H9 (cell line): ENCODE results near the gene TMEM115. TPM values are rescaled to one million over a fixed set of nuclear protein-coding genes. Genes with fewer than 3 reads are reported as not detected.
A peak's percentile ranks its signal among the peaks of the same experiment; 100 is the strongest.

ENCODE experiments used
- DNase-seq: peaks from one replicate; pipeline ENCODE4 v3.0.0-alpha.2; 2017
- H2AFZ ChIP-seq: one replicate; pipeline ENCODE4 v1.6.1; 2013; ENCODE audit warnings: mild to moderate bottlenecking, low read length, control low read depth, moderate library complexity
- H2AK5ac ChIP-seq: 2 replicates; pipeline ENCODE4 v1.6.1; 2013; ENCODE audit warnings: low read length, control low read depth, mixed read lengths; ENCODE audit not compliant: insufficient read length
- H2BK120ac ChIP-seq: one replicate; pipeline ENCODE4 v1.6.1; 2013; ENCODE audit warnings: low read depth, mild to moderate bottlenecking, low read length, control low read depth, inconsistent platforms; ENCODE audit not compliant: poor library complexity, severe bottlenecking
- H2BK12ac ChIP-seq: 2 replicates; pipeline ENCODE4 v1.6.1; 2013; ENCODE audit warnings: low read length, control low read depth, mixed read lengths, low read depth; ENCODE audit not compliant: insufficient read length
- H2BK15ac ChIP-seq: 2 replicates; pipeline ENCODE4 v1.6.1; 2013; ENCODE audit warnings: low read depth, low read length, control low read depth
- H2BK20ac ChIP-seq: one replicate; pipeline ENCODE4 v1.6.1; 2013; ENCODE audit warnings: low read depth, mild to moderate bottlenecking, low read length, control low read depth, inconsistent platforms; ENCODE audit not compliant: poor library complexity, severe bottlenecking
- H2BK5ac ChIP-seq: 2 replicates; pipeline ENCODE4 v1.6.1; 2013; ENCODE audit warnings: low read length, control low read depth, mixed read lengths; ENCODE audit not compliant: insufficient read length
- H3K14ac ChIP-seq: 2 replicates; pipeline ENCODE4 v1.6.1; 2013; ENCODE audit warnings: low read length, control low read depth; ENCODE audit not compliant: insufficient read depth
- H3K18ac ChIP-seq: 2 replicates; pipeline ENCODE4 v1.6.1; 2013; ENCODE audit warnings: low read depth, mild to moderate bottlenecking, mixed read lengths, low read length, control low read depth; ENCODE audit not compliant: insufficient read length
- H3K23ac ChIP-seq: 2 replicates; pipeline ENCODE4 v1.6.1; 2013; ENCODE audit warnings: low read length, control low read depth, mixed read lengths, low read depth; ENCODE audit not compliant: insufficient read length
- H3K23me2 ChIP-seq: 2 replicates; pipeline ENCODE4 v1.6.1; 2013; ENCODE audit warnings: low read depth, mild to moderate bottlenecking, mixed read lengths, low read length, control low read depth; ENCODE audit not compliant: insufficient read length, poor library complexity, severe bottlenecking
- H3K27ac ChIP-seq: 2 replicates; pipeline ENCODE4 v1.5.1; 2013; ENCODE audit warnings: low read length, control low read depth, mixed read lengths, low read depth; ENCODE audit not compliant: insufficient read length
- H3K27me3 ChIP-seq: 2 replicates; pipeline ENCODE4 v1.6.1; 2013; ENCODE audit warnings: low read length, control low read depth, inconsistent platforms; ENCODE audit not compliant: insufficient read depth
- H3K4ac ChIP-seq: 2 replicates; pipeline ENCODE4 v1.6.1; 2013; ENCODE audit warnings: low read depth, mild to moderate bottlenecking, control low read depth, inconsistent platforms, low read length, moderate library complexity
- H3K4me1 ChIP-seq: 2 replicates; pipeline ENCODE4 v1.6.1; 2013; ENCODE audit warnings: low read length, control low read depth, inconsistent platforms; ENCODE audit not compliant: insufficient read depth
- H3K4me2 ChIP-seq: 2 replicates; pipeline ENCODE4 v1.6.1; 2013; ENCODE audit warnings: low read length, control low read depth, mixed read lengths; ENCODE audit not compliant: insufficient read length, insufficient read depth
- H3K56ac ChIP-seq: 2 replicates; pipeline ENCODE4 v1.6.1; 2013; ENCODE audit warnings: low read depth, mild to moderate bottlenecking, mixed read lengths, low read length, control low read depth; ENCODE audit not compliant: insufficient read length
- H3K79me1 ChIP-seq: 2 replicates; pipeline ENCODE4 v1.6.1; 2013; ENCODE audit warnings: low read depth, mild to moderate bottlenecking, moderate library complexity, low read length, control low read depth, inconsistent platforms; ENCODE audit not compliant: insufficient read depth, poor library complexity, severe bottlenecking
- H3K79me2 ChIP-seq: 2 replicates; pipeline ENCODE4 v1.6.1; 2013; ENCODE audit warnings: low read length, control low read depth, inconsistent platforms; ENCODE audit not compliant: insufficient read depth
- H3K9ac ChIP-seq: 2 replicates; pipeline ENCODE4 v1.6.1; 2013; ENCODE audit warnings: low read length, control low read depth, mixed read lengths; ENCODE audit not compliant: insufficient read length; ENCODE audit errors: extremely low read depth
- H3K9me3 ChIP-seq: one replicate; pipeline ENCODE4 v1.6.1; 2013; ENCODE audit warnings: low read depth, low read length, inconsistent platforms; ENCODE audit not compliant: control insufficient read depth
- H3T11ph ChIP-seq: one replicate; pipeline ENCODE4 v1.6.1; 2013; ENCODE audit warnings: mild to moderate bottlenecking, low read length, control low read depth, inconsistent platforms
- H4K20me1 ChIP-seq: one replicate; pipeline ENCODE4 v1.6.1; 2013; ENCODE audit not compliant: control insufficient read depth, insufficient read length, insufficient read depth
- H4K5ac ChIP-seq: 2 replicates; pipeline ENCODE4 v1.6.1; 2013; ENCODE audit warnings: low read depth, mild to moderate bottlenecking, mixed read lengths, low read length, control low read depth; ENCODE audit not compliant: insufficient read length
- H4K8ac ChIP-seq: replicated peaks from 2 replicates; pipeline ENCODE4 v1.6.1; 2013; ENCODE audit warnings: low read length, control low read depth, mixed read lengths, low read depth; ENCODE audit not compliant: insufficient read length
- H4K91ac ChIP-seq: 2 replicates; pipeline ENCODE4 v1.6.1; 2013; ENCODE audit warnings: low read depth, mild to moderate bottlenecking, moderate library complexity, mixed read lengths, low read length, control low read depth; ENCODE audit not compliant: insufficient read length
- H3K27ac Mint-ChIP-seq, 3 experiments: 2 replicates in 2 of 3; 3 replicates in 1 of 3; pipeline ENCODE4 v1.8.0; 2020 to 2021; ENCODE audit warnings: mixed read lengths in 3 of 3, mild to moderate bottlenecking in 1 of 3, moderate library complexity in 1 of 3
- H3K27me3 Mint-ChIP-seq: 2 replicates; pipeline ENCODE4 v1.8.0; 2021; ENCODE audit warnings: low read depth, mild to moderate bottlenecking, moderate library complexity, mixed read lengths
- H3K36me3 Mint-ChIP-seq, 3 experiments: 2 replicates in 2 of 3; 3 replicates in 1 of 3; pipeline ENCODE4 v1.8.0; 2020 to 2021; ENCODE audit warnings: low read depth in 3 of 3, mixed read lengths in 3 of 3; ENCODE audit not compliant: insufficient read depth in 1 of 3
- H3K4me1 Mint-ChIP-seq, 2 experiments: 2 replicates each; pipeline ENCODE4 v1.8.0; 2020; ENCODE audit warnings: mixed read lengths in 2 of 2
- H3K4me3 Mint-ChIP-seq, 2 experiments: 2 replicates in 1 of 2; 3 replicates in 1 of 2; pipeline ENCODE4 v1.8.0; 2020 to 2021; ENCODE audit warnings: mild to moderate bottlenecking in 2 of 2, mixed read lengths in 2 of 2, moderate library complexity in 1 of 2
- H3K9me3 Mint-ChIP-seq, 2 experiments: 2 replicates in 1 of 2; 3 replicates in 1 of 2; pipeline ENCODE4 v1.8.0; 2020; ENCODE audit warnings: mild to moderate bottlenecking in 2 of 2, mixed read lengths in 2 of 2, moderate library complexity in 1 of 2
- CTCF ChIP-seq: fragments of 200-600 bp; sonication (generic); conservative IDR thresholded peaks from 3 replicates; pipeline ENCODE4 v1.8.0; 2021; ENCODE audit warnings: antibody characterized with exemption, mild to moderate bottlenecking
- whole genome bisulfite sequencing: extraction: QIAGEN DNeasy Blood & Tissue Kit; methylation state at CpG from one replicate; pipeline ENCODE4 v1.1.7; 2013; ENCODE audit warnings: missing lambda C conversion rate, low lambda C conversion rate, mixed read lengths; ENCODE audit not compliant: insufficient read length; ENCODE audit errors: extremely low coverage; 5-methylcytosine and 5-hydroxymethylcytosine counted together
- total RNA-seq: library from RNA; stranded (reverse); gene quantifications from 2 replicates; pipeline ENCODE4 v1.2.1, GENCODE V29; 2021

The TMEM115 gene
- total RNA-seq, 1 experiment from 2014 or later: 32.3 TPM

GRCh38 chr3:50356553-50356952, 2.8 kb downstream of the TMEM115 start:
- peaks cover 9% of the 10 kb centered on the region; the same call in 1 of the 2 replicates for H3K79me2 ChIP-seq
- no peaks in the 10 kb centered on the region for H3K27me3 ChIP-seq
- H3K4me1 ChIP-seq: peaks cover 4% of the 10 kb centered on the region; the same call in 1 of the 2 replicates
- H3K9me3 ChIP-seq: no peaks in the 10 kb centered on the region
- WGBS: no CpG with 5 or more reads among the region's 5 CpGs
- no peak overlapping the region for H2BK15ac ChIP-seq
- no peak overlapping the region for H4K8ac ChIP-seq
- peaks cover 6% of the 10 kb centered on the region for H3K79me1 ChIP-seq
- Mint-ChIP-seq H3K4me3 (peak overlapping the region in 1 of 2 experiments; percentile 42; a peak in 3 of 5 replicates), H3K9me3 (no peaks in the 10 kb centered on the region), H3K27me3 (no peaks in the 10 kb centered on the region; the same call in 1 of the 2 replicates), H3K36me3 (peaks cover 13 to 28% (median 27%) of the 10 kb centered on the region in 3 experiments), H3K27ac (no peak overlapping the region), H3K4me1 (peaks cover 29 to 32% of the 10 kb centered on the region in 2 experiments)
- H3K14ac ChIP-seq: no peak overlapping the region
- no peak overlapping the region for H2BK5ac ChIP-seq
- H3K23me2 ChIP-seq: peaks cover 5% of the 10 kb centered on the region
- H4K20me1 ChIP-seq: no peaks in the 10 kb centered on the region
- H3K27ac ChIP-seq: no peak overlapping the region
- H3K56ac ChIP-seq: no peak overlapping the region
- H4K91ac ChIP-seq: no peak overlapping the region
- H3K4ac ChIP-seq: no peak overlapping the region
- H2BK120ac ChIP-seq: no peak overlapping the region
- no peak overlapping the region for H3K9ac ChIP-seq
- no peak overlapping the region for H2BK12ac ChIP-seq
- no peak overlapping the region for H3K23ac ChIP-seq
- no peak for DNase-seq
- TF ChIP-seq CTCF: no peak
- H3K18ac ChIP-seq: no peak overlapping the region
- H2AFZ ChIP-seq: no peak overlapping the region
- no peak overlapping the region for H3T11ph ChIP-seq
- no peak overlapping the region for H3K4me2 ChIP-seq
- H2BK20ac ChIP-seq: no peak overlapping the region
- H4K5ac ChIP-seq: no peak overlapping the region
- no peak overlapping the region for H2AK5ac ChIP-seq
